Measurements from ENCODE around the gene WNT2B.

- TF ChIP-seq CTCF (IDR thresholded peaks at IDR 0.05) (no peak), POLR2A (IDR thresholded peaks at IDR 0.05) (no peak)
Measured at GRCh38 chr1:112527266-112528010, 18.7 kb downstream of the WNT2B start.

All from heart left ventricle (tissue), 13 donors.